D721Med (cell line): Measurements from ENCODE around the gene PRR23E.

Experiments
- DNase-seq: peaks from one replicate; pipeline ENCODE4 v3.0.0; 2011; ENCODE audit warnings: low spot score; ENCODE audit not compliant: insufficient read length
- FAIRE-seq: peaks from 2 replicates; lab custom pipeline; 2011; peaks lifted over from hg19 to GRCh38; lab: Jason Lieb, UNC
- TF ChIP-seq, protein P1 (sequence below): IDR thresholded peaks from 2 replicates; pipeline ENCODE4 v1.5.1; 2012; ENCODE audit warnings: mild to moderate bottlenecking, control low read depth; ENCODE audit not compliant: insufficient read depth; ENCODE audit errors: missing control alignments

PRR23E gene

DNA sequence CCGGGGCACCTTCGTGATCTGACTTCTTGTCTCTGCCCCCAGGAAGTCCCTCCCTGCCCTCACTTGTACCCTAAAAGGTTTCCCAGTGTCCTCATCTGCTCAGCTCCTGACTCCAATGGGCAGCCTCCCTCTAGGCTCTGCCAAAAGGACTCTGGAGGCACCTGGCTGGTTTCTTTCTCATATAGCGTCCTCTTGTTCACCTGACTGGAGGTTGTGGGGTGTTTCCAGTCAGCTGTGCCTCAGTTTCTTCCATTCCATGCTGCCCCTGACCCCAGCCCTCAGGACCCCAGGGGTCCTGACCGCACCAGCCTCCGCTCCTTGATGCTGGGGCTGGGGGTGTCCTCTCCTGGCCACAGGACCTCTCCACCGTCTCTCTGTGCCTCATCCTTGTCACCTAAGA lies 2.5 kb downstream of the PRR23E start:
- FAIRE-seq, result no peak
- TF ChIP-seq, protein P1, sequence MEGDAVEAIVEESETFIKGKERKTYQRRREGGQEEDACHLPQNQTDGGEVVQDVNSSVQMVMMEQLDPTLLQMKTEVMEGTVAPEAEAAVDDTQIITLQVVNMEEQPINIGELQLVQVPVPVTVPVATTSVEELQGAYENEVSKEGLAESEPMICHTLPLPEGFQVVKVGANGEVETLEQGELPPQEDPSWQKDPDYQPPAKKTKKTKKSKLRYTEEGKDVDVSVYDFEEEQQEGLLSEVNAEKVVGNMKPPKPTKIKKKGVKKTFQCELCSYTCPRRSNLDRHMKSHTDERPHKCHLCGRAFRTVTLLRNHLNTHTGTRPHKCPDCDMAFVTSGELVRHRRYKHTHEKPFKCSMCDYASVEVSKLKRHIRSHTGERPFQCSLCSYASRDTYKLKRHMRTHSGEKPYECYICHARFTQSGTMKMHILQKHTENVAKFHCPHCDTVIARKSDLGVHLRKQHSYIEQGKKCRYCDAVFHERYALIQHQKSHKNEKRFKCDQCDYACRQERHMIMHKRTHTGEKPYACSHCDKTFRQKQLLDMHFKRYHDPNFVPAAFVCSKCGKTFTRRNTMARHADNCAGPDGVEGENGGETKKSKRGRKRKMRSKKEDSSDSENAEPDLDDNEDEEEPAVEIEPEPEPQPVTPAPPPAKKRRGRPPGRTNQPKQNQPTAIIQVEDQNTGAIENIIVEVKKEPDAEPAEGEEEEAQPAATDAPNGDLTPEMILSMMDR, result no peak
- no peak for DNase-seq

GRCh38 chr3:127196002-127196401 lies 3.1 kb downstream of the PRR23E start:
- TF ChIP-seq, protein P1, result no peak
- FAIRE-seq (no peak), DNase-seq (no peak)

- TF ChIP-seq, protein P1, result no peak
- FAIRE-seq (no peak), DNase-seq (no peak)
Measured at GRCh38 chr3:127196466-127197299, 3.8 kb downstream of the PRR23E start.

DNA sequence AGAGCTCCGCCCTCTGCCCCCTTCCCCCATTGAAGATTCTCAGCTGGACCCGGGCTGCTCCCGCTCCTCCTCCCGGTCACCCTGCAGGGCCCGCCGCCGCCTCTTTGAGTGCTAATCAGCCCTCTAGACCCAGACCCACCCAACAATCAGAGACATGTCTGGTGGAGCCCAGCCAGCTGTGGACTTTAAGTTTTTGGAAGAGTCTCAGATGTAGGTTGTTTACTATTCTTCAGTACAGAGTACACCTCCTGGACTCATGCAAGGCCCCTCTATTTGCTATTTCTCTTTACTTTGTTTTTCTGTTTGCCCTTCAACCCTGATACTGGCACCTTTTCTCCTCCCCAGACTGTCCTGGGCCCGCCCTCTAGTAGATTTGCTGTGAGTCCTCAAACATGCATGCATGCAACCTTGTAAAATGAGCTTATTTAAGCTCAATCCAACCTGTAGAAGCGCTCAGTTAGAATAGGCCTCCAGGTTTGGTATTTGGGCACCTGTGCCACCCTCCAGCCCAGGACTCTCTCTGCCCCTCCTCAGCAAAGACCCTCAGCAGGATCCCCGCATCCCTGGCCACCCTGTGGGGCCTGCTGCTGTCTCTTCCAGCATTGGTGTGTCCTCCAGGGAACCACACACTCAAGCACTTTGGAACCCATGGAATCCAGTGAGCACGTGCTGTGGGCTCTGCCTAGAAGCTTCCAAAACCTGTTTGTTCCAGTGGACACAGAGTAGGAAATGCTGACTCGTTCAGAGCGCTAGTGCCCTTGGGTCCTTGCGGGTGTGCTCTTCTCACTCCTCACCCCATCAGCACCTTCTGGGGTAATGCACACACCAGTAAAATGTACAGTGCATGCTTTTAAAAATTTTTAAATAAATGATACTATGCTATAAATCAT lies 4.6 kb downstream of the PRR23E start:
- no peak for DNase-seq
- FAIRE-seq, result no peak
- TF ChIP-seq, protein P1, result no peak

DNA sequence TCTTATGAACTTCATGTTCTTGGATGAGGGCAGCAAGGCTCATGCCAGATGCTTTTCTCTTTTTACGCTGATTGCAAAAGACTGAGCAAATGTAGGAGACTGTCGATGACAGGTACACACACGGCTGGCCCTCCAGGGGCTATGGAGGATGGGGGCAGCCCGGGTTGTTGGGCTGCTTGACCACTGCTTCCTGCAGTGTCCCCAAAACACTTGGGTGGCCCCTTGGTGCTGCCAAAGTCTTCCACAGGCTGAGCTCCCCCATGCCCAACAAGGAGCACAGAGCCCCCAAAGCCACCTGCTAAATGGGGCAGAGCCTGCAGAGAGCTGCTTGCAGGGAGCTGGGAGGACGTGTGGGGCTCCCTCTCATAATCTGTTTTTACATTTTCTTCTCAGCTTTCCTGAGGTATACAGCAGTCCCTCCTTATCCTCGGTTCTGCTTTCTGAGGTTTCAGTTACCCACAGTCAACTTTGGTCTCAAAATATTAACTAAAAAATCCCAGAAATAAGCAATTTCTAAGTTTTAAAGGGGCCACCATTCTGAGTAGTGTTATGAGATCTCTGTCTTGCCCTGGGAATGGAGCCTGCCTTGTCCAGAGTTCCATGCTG lies 7.3 kb downstream of the PRR23E start:
- DNase-seq (no peak), FAIRE-seq (no peak)

DNA sequence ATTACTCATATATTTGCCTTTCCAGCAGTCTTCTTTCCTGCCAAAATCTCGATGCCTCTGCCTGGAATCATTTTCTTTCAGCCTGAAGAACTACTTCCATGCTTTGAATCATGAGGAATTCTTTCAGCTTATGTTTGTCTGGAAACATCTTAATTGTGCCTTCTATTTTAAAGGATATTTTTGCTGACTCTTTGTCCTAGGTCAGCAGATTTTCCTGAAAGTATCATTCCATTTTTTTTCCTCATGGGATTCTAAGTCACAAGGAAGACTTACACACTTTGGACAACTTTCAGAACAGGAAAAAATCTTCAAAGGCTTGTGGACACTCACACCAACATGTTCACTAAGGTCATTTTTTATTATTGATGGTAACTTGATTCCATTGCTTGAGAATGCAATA lies 10.1 kb downstream of the PRR23E start:
- no peak for FAIRE-seq
- DNase-seq, result no peak

More for the DNA sequence above, 7.3 kb downstream of the PRR23E start:
- TF ChIP-seq, protein P1, result no peak

More for the DNA sequence above, 10.1 kb downstream of the PRR23E start:
- TF ChIP-seq, protein P1, result no peak
